Caco-2 (cell line): ENCODE results near the gene SART3. TPM values are rescaled to one million over a fixed set of nuclear protein-coding genes. Genes with fewer than 3 reads are reported as not detected.

Source experiments
- BruUV-seq: library from RNA; stranded (reverse); fragments of 400-500 nt; replicated peaks from 2 replicates; lab custom pipeline; 2021; lab: Mats Ljungman, UMichigan
- CTCF ChIA-PET: fragments of 300-600 bp; sonication (Branson Sonifier 250); formaldehyde crosslinking; loops from one replicate; lab custom pipeline; 2022; ENCODE audit warnings: antibody characterized with exemption; lab: Charles Lee
- POLR2A ChIA-PET: fragments of 300-600 bp; sonication (Branson Sonifier 250); formaldehyde crosslinking; loops from one replicate; lab custom pipeline; 2022; ENCODE audit warnings: antibody characterized with exemption; lab: Charles Lee
- DNase-seq, 2 experiments: peaks; one replicate each; pipeline versions ENCODE4 v3.0.0 to v3.0.0-alpha.2; 2020 to 2022
- H3K27me3 ChIP-seq: replicated peaks from 2 replicates; pipeline ENCODE4 v1.6.0; 2011; ENCODE audit warnings: low read length; ENCODE audit not compliant: control insufficient read depth, insufficient read depth
- H3K36me3 ChIP-seq: 2 replicates; pipeline ENCODE4 v1.5.1; 2011; ENCODE audit warnings: low read length; ENCODE audit not compliant: control insufficient read depth, insufficient read depth
- H3K4me1 ChIP-seq: fragments of 250-450 bp; sonication (Bioruptor Pico); 2 replicates; pipeline ENCODE4 v1.5.1; 2020; ENCODE audit warnings: mild to moderate bottlenecking
- H3K4me3 ChIP-seq: 2 replicates; pipeline ENCODE4 v1.5.1; 2011; ENCODE audit warnings: low read depth, mild to moderate bottlenecking, control low read depth, low read length
- H3K9me3 ChIP-seq: fragments of 250-450 bp; sonication (Bioruptor Pico); 2 replicates; pipeline ENCODE4 v1.5.1; 2020; ENCODE audit warnings: mild to moderate bottlenecking, moderate library complexity
- H3K27ac Mint-ChIP-seq: one replicate; pipeline ENCODE4 v1.8.0; 2022; ENCODE audit warnings: mixed read lengths; ENCODE audit not compliant: unreplicated experiment
- H3K27me3 Mint-ChIP-seq: one replicate; pipeline ENCODE4 v1.8.0; 2022; ENCODE audit warnings: mixed read lengths; ENCODE audit not compliant: insufficient read depth, unreplicated experiment
- H3K36me3 Mint-ChIP-seq: one replicate; pipeline ENCODE4 v1.8.0; 2022; ENCODE audit warnings: mild to moderate bottlenecking, mixed read lengths; ENCODE audit not compliant: insufficient read depth, unreplicated experiment
- H3K4me1 Mint-ChIP-seq: one replicate; pipeline ENCODE4 v1.8.0; 2022; ENCODE audit warnings: low read depth, mixed read lengths; ENCODE audit not compliant: unreplicated experiment
- H3K4me3 Mint-ChIP-seq: one replicate; pipeline ENCODE4 v1.8.0; 2022; ENCODE audit warnings: mild to moderate bottlenecking, moderate library complexity, mixed read lengths; ENCODE audit not compliant: unreplicated experiment
- H3K9me3 Mint-ChIP-seq: one replicate; pipeline ENCODE4 v1.8.0; 2022; ENCODE audit warnings: mixed read lengths; ENCODE audit not compliant: unreplicated experiment
- intact Hi-C: fragments of 100-400 bp; cut with micrococcal nuclease; formaldehyde crosslinking; loops from one replicate; pipeline ENCODE4 v1.10.0; 2022; ENCODE audit not compliant: unreplicated experiment
- total RNA-seq: library from RNA; stranded (reverse); gene quantifications from 2 replicates; pipeline ENCODE4 v1.2.3, GENCODE V29; 2022
- TF ChIP-seq, protein P1 (sequence below), 2 experiments: fragments of 200-600 bp in 1 of 2; IDR thresholded peaks; 1 replicate in 1 of 2; 2 replicates in 1 of 2; pipeline versions ENCODE4 v1.5.1 to v1.8.0; 2011 to 2022; ENCODE audit warnings: antibody characterized with exemption in 1 of 2, control low read depth in 1 of 2, inconsistent platforms in 1 of 2, low read depth in 1 of 2, low read length in 1 of 2, mild to moderate bottlenecking in 1 of 2, moderate library complexity in 1 of 2; ENCODE audit not compliant: insufficient read depth in 1 of 2, severe bottlenecking in 1 of 2, unreplicated experiment in 1 of 2

Gene SART3
- total RNA-seq, 1 experiment from 2014 or later = 77.3 TPM

DNA sequence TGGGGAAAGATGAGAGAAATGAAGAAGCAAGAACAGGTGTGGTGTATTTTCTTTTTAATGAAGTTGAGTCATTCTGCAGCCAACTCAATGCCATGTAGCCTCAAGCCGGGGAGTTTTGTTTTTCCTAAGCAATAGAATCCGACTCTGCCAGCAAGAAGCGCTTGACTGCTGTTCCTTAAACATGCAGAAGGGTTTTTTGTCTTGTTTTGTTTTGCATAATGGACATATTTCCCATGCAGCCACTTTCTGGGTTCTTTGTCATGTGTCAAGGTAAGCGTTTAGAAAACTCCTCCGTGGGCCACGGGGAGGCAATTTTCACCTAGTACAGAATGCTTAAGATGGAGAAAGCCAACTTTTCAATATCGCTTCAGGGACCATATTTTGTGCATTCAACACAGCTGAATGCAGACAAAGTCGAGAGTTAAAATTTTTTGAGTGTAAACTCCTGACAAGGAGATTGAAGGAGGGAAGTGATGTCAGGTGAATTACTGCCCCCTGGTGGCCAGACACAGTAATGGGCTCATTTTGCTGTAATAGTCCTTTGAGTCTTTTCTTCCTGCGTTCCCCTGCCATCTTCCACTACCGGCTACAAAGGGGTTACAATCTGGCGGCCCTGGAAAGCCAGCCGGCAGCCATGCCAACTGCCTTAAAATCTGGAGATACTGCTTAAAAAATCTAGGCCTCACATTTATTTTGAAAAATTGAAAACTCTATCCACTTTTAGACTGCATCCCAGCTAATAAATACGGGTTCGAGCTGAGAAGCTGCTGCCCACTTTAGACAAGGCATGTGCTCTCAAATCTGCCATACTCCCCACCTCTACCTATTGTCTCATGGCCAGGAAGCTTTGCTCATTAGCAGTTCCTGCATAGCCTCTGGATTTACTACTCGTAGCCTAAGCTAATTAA is 49.1 kb downstream of the SART3 start:
- Histone ChIP-seq H3K4me1 (no peaks in the 10 kb centered on the region), H3K27me3 (no peaks in the 10 kb centered on the region), H3K36me3 (no peaks in the 10 kb centered on the region), H3K9me3 (no peaks in the 10 kb centered on the region; the same call in 1 of the 2 replicates), H3K4me3 (no peak overlapping the region)
- ChIA-PET POLR2A (no interaction called here), CTCF (interaction anchor here (0.6 to 1.0 kb wide), 4 partner anchors 50 to 825 kb away, joined by 3 to 4 read pairs (median 4); partner anchors contain the start of gene ISCU)
- TF ChIP-seq, protein P1, sequence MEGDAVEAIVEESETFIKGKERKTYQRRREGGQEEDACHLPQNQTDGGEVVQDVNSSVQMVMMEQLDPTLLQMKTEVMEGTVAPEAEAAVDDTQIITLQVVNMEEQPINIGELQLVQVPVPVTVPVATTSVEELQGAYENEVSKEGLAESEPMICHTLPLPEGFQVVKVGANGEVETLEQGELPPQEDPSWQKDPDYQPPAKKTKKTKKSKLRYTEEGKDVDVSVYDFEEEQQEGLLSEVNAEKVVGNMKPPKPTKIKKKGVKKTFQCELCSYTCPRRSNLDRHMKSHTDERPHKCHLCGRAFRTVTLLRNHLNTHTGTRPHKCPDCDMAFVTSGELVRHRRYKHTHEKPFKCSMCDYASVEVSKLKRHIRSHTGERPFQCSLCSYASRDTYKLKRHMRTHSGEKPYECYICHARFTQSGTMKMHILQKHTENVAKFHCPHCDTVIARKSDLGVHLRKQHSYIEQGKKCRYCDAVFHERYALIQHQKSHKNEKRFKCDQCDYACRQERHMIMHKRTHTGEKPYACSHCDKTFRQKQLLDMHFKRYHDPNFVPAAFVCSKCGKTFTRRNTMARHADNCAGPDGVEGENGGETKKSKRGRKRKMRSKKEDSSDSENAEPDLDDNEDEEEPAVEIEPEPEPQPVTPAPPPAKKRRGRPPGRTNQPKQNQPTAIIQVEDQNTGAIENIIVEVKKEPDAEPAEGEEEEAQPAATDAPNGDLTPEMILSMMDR (IDR thresholded peaks at IDR 0.05; ENCODE audit: insufficient read depth in 1 of 2, low read depth in 1 of 2, low read length in 1 of 2, severe bottlenecking in 1 of 2, unreplicated experiment in 1 of 2) = peak; percentile 78 to 89
- no peaks in the 10 kb centered on the region for H3K9me3 Mint-ChIP-seq
- DNase-seq = peak; percentile 66 to 77
- peaks cover 28% of the 10 kb centered on the region for H3K36me3 Mint-ChIP-seq
- H3K27me3 Mint-ChIP-seq = peaks cover 6% of the 10 kb centered on the region
- H3K4me3 Mint-ChIP-seq = no peak overlapping the region
- intact Hi-C loops = loop anchor here (1.0 to 10.0 kb wide), 5 partner anchors 55 to 594 kb away; no protein-coding TSS in a partner anchor
- H3K27ac Mint-ChIP-seq = no peak overlapping the region
- BruUV-seq = no TSS peak
- H3K4me1 Mint-ChIP-seq = peaks cover 12% of the 10 kb centered on the region

DNA sequence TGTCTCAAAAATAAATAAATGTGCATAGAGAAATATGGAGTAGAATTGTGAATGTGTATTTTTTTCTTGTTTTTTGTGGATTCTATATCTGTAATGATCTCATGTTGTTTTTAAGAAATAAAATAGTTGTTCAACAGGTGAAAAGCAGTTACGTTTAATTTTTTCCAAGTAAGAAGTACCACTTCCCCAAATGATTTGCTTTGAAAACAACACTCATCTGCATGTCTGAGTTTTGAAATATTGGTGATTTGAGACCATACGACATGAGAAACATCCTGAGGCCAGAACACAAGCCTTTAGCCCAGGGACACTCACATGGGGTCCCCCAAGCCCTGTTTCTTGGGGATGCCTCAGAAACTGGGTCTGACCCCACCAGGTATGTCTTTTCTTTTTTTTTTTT is 50.1 kb downstream of the SART3 start:
- POLR2A ChIA-PET = no interaction called here
- TF ChIP-seq, protein P1 (IDR thresholded peaks at IDR 0.05; ENCODE audit: insufficient read depth in 1 of 2, low read depth in 1 of 2, low read length in 1 of 2, severe bottlenecking in 1 of 2, unreplicated experiment in 1 of 2) = no peak
- Mint-ChIP-seq H3K4me3 (no peak overlapping the region), H3K27ac (no peak overlapping the region), H3K27me3 (peaks cover 6% of the 10 kb centered on the region), H3K36me3 (peaks cover 18% of the 10 kb centered on the region), H3K4me1 (peaks cover 3% of the 10 kb centered on the region), H3K9me3 (no peaks in the 10 kb centered on the region)
- DNase-seq = no peak
- H3K36me3 ChIP-seq = no peaks in the 10 kb centered on the region
- CTCF ChIA-PET = no interaction called here
- no peaks in the 10 kb centered on the region for H3K27me3 ChIP-seq
- H3K9me3 ChIP-seq = no peaks in the 10 kb centered on the region; the same call in 1 of the 2 replicates
- BruUV-seq = no TSS peak
- intact Hi-C loops = loop anchor here (10.0 kb wide), 1 partner anchor 446 kb away; no protein-coding TSS in a partner anchor
- no peak overlapping the region for H3K4me3 ChIP-seq
- no peaks in the 10 kb centered on the region for H3K4me1 ChIP-seq

DNA sequence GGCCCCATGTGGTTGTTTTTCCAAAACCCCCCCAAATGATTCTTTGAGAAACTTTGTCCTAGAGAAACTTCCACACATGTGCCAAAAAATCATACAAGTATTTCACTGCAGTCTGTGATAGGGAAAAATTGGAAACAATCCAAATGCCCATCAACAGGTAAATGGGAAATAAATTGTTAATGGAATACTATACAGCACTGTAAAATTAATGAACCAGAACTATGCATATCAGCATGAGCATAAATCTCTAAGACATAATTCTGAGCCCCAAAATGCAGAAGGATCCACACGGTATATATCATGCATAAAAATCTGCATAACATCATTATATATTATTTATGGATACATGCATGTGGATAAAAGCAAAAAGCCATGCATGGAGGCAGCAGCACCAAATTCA is 51.2 kb downstream of the SART3 start:
- intact Hi-C loops = loop anchor here (10.0 kb wide), 1 partner anchor 445 kb away; no protein-coding TSS in a partner anchor

More for the DNA sequence above, 51.2 kb downstream of the SART3 start:
- Mint-ChIP-seq H3K4me1 (no peaks in the 10 kb centered on the region), H3K27me3 (peaks cover 6% of the 10 kb centered on the region), H3K27ac (no peak overlapping the region), H3K4me3 (no peak overlapping the region), H3K9me3 (no peaks in the 10 kb centered on the region), H3K36me3 (peaks cover 8% of the 10 kb centered on the region)
- no TSS peak for BruUV-seq
- no peak for DNase-seq
- Histone ChIP-seq H3K36me3 (no peaks in the 10 kb centered on the region), H3K4me1 (no peaks in the 10 kb centered on the region), H3K4me3 (no peak overlapping the region), H3K27me3 (no peaks in the 10 kb centered on the region), H3K9me3 (no peaks in the 10 kb centered on the region; the same call in 1 of the 2 replicates)
- ChIA-PET CTCF (no interaction called here), POLR2A (no interaction called here)
- TF ChIP-seq, protein P1 (IDR thresholded peaks at IDR 0.05; ENCODE audit: insufficient read depth in 1 of 2, low read depth in 1 of 2, low read length in 1 of 2, severe bottlenecking in 1 of 2, unreplicated experiment in 1 of 2) = no peak
